Neural crest cell (in vitro differentiated cells): ENCODE results near the gene APBA2. TPM values are rescaled to one million over a fixed set of nuclear protein-coding genes. Genes with fewer than 3 reads are reported as not detected.
A peak's percentile ranks its signal among the peaks of the same experiment; 100 is the strongest.
"Not testable (repeated sequence)": the region's sequence is repeated elsewhere in the genome, so short reads cannot be mapped to it uniquely, and the experiment has no call there.

Experiments used
- DNase-seq: peaks from one replicate; pipeline ENCODE4 v3.0.0; 2021; ENCODE audit warnings: low read depth, mixed read lengths, low spot score
- H3K27ac Mint-ChIP-seq: one replicate; pipeline ENCODE4 v1.8.0; 2021; ENCODE audit warnings: mild to moderate bottlenecking, mixed read lengths; ENCODE audit not compliant: unreplicated experiment
- H3K27me3 Mint-ChIP-seq: 2 replicates; pipeline ENCODE4 v1.8.0; 2021; ENCODE audit warnings: low read depth, mild to moderate bottlenecking, mixed read lengths
- H3K36me3 Mint-ChIP-seq: 2 replicates; pipeline ENCODE4 v1.8.0; 2021; ENCODE audit warnings: low read depth, mild to moderate bottlenecking, mixed read lengths
- H3K4me1 Mint-ChIP-seq: 2 replicates; pipeline ENCODE4 v1.8.0; 2021; ENCODE audit warnings: mixed read lengths
- H3K4me3 Mint-ChIP-seq: one replicate; pipeline ENCODE4 v1.8.0; 2021; ENCODE audit warnings: mild to moderate bottlenecking, mixed read lengths
- H3K9me3 Mint-ChIP-seq: 2 replicates; pipeline ENCODE4 v1.8.0; 2021; ENCODE audit warnings: mixed read lengths
- CTCF ChIP-seq: fragments of 200-600 bp; sonication (generic); conservative IDR thresholded peaks from 2 replicates; pipeline ENCODE4 v1.5.0; 2021; ENCODE audit warnings: antibody characterized with exemption, mild to moderate bottlenecking
- total RNA-seq: library from RNA; stranded (reverse); gene quantifications from 2 replicates; pipeline ENCODE4 v1.2.1, GENCODE V29; 2021

The APBA2 gene
- total RNA-seq, 1 donor from 2014 or later: 79.9 TPM

- DNase-seq: no peak
- Mint-ChIP-seq H3K9me3 (no peaks in the 10 kb centered on the region), H3K27me3 (no peaks in the 10 kb centered on the region), H3K4me3 (no peak overlapping the region), H3K27ac (peak overlapping the region; percentile 67), H3K36me3 (no peaks in the 10 kb centered on the region), H3K4me1 (peaks cover 17% of the 10 kb centered on the region)
- no peak for TF ChIP-seq CTCF
Measured at GRCh38 chr15:28861031-28861534, 24.7 kb upstream of the APBA2 start.

DNA sequence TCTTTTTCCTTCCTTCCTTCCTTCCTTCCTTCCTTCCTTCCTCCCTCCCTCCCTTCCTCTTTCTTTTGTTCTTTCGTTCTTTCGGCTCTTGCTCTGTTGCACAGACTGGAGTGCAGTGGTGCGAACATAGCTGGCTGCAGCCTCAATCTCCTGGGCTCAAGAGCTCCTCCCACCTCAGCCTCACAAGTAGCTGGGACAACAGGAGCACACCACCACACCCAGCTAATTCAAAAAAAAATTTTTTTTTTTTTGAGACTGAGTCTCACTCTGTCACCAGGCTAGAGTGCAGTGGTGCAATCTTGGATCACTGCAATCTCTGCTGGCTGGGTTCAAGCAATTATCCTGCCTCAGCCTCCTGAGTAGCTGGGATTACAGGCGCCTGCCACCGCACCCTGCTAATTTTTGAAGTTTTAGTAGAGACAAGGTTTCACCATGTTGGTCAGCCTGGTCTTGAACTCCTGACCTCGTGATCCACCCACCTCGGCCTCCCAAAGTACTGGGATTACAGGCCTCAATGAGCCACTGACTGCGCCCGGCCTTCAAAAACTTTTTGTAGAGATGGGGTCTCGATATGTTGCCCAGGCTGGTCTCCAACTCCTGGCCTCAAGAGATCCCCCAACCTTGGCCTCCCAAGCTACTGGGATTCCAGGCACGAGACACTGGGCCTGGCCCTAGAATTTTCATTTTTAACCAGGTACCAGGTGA is 24.0 kb upstream of the APBA2 start:
- H3K4me1 Mint-ChIP-seq: peaks cover 17% of the 10 kb centered on the region
- DNase-seq, H3K27me3 Mint-ChIP-seq, H3K27ac Mint-ChIP-seq, H3K36me3 Mint-ChIP-seq, H3K9me3 Mint-ChIP-seq, H3K4me3 Mint-ChIP-seq: not testable (repeated sequence)

DNA sequence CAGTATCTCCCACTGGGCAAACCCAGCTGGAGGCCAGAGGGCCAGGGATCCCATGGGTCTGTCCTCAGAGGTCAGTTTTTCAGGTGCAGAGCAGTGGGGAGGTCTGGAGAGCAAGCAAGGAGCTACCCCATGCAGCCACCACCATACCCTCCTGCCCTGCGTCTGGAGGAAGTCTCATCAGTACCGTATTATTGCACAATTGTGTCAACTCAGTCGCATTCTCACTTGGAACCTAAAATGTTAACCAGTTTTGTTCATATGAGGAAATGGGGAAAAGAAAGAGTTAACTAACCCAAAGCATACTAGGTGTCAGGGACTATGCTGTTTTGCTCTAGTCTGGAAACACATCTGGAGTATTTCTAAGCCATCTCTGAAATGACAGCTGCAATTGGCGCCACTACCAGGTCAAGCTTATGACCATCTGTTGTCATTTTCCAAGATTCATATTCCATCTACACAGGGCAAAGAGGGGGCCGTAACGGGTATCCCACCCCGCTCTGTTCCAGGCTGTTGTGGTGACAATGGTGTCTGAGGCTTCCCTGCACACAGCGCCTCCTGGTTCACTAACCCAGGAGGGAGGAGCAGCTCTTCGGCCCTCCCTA is 16.9 kb upstream of the APBA2 start:
- DNase-seq: no peak

GRCh38 chr15:28871168-28871567 is 14.6 kb upstream of the APBA2 start:
- Mint-ChIP-seq H3K36me3 (no peaks in the 10 kb centered on the region), H3K27ac (no peak overlapping the region), H3K9me3 (peaks cover 3% of the 10 kb centered on the region), H3K4me1 (peaks cover 23% of the 10 kb centered on the region), H3K27me3 (no peaks in the 10 kb centered on the region), H3K4me3 (no peak overlapping the region)
- no peak for DNase-seq
- no peak for TF ChIP-seq CTCF

More for the DNA sequence above, 16.9 kb upstream of the APBA2 start:
- peaks cover 15% of the 10 kb centered on the region for H3K4me1 Mint-ChIP-seq
- H3K9me3 Mint-ChIP-seq: peaks cover 3% of the 10 kb centered on the region
- no peak for TF ChIP-seq CTCF
- H3K4me3 Mint-ChIP-seq: no peak overlapping the region
- no peak overlapping the region for H3K27ac Mint-ChIP-seq
- no peaks in the 10 kb centered on the region for H3K27me3 Mint-ChIP-seq
- H3K36me3 Mint-ChIP-seq: no peaks in the 10 kb centered on the region

DNA sequence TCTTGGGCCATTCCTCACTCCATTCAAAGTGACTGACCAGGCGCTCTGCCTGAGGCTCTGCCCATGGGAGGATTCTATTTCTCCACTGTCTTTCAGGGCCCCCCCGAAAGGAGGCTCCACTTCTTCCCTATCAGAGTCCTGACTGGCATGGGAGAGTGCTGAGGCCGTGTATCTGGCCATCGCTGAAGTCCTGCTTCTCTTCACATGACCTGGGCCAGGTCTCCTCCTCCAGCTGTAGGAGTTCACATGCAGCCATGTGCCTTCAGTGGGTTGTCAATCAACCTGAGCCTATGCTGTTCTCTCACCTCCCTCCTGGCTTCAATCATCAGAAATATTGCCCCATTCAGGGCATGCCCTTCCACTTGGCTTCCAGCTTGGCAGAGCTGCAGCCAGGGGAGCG is 12.8 kb upstream of the APBA2 start:
- Mint-ChIP-seq H3K4me3 (no peak overlapping the region), H3K36me3 (no peaks in the 10 kb centered on the region), H3K9me3 (peaks cover 3% of the 10 kb centered on the region), H3K27me3 (no peaks in the 10 kb centered on the region), H3K27ac (no peak overlapping the region), H3K4me1 (peaks cover 36% of the 10 kb centered on the region)
- no peak for TF ChIP-seq CTCF
- no peak for DNase-seq

DNA sequence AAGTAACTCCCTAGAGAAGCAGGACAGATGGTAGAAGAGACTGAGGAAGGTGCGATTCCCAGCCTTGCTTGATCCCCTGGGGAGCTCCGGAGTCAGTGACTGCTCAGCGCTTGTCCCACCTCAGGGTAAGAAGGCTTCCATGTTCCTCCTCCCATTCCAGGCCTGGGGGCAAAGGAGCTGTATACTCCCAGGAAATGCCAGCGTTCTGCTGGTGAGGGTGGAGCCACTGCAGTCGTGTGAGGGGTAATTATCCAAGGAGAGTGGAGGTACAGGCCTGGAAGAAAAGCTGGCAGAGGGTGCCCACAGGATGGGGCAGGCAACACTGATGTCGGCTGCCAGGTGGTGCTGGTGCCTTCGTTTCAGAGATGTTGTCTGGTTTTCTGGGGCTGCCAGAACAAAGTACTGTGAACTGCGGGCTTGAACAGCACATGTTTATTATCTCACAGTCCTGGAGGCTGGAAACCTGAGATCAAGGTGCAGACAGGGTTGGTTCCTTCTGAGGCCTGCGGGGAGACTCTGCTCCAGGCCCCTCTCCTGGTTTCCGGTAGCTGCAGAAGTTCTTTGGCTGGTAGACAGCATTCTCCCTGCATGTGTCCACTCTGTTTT is 12.1 kb upstream of the APBA2 start:
- TF ChIP-seq CTCF: no peak
- no peaks in the 10 kb centered on the region for H3K36me3 Mint-ChIP-seq
- H3K27me3 Mint-ChIP-seq: no peaks in the 10 kb centered on the region
- DNase-seq: no peak
- H3K9me3 Mint-ChIP-seq: peaks cover 3% of the 10 kb centered on the region
- H3K4me3 Mint-ChIP-seq: no peak overlapping the region
- peaks cover 36% of the 10 kb centered on the region for H3K4me1 Mint-ChIP-seq
- no peak overlapping the region for H3K27ac Mint-ChIP-seq
